GM10266 (cell line): ENCODE results near the gene LUC7L2.
"Not testable (repeated sequence)": the region's sequence is repeated elsewhere in the genome, so short reads cannot be mapped to it uniquely, and the experiment has no call there.

Source experiments
- DNase-seq: peaks from one replicate; pipeline ENCODE4 v3.0.0; 2012; ENCODE audit errors: extremely low spot score
- CTCF ChIP-seq: IDR thresholded peaks from 2 replicates; pipeline ENCODE4 v1.5.1; 2012; ENCODE audit warnings: mild to moderate bottlenecking, low read depth; ENCODE audit not compliant: control insufficient read depth, insufficient read depth; ENCODE audit errors: missing control alignments

The LUC7L2 gene

GRCh38 chr7:139403601-139404000, 43.9 kb downstream of the LUC7L2 start:
- no peak for DNase-seq
- no peak for TF ChIP-seq CTCF

- no peak for TF ChIP-seq CTCF
Observed at GRCh38 chr7:139407555-139407954, 47.9 kb downstream of the LUC7L2 start.

GRCh38 chr7:139414743-139415402, 55.2 kb downstream of the LUC7L2 start:
- not testable (repeated sequence) for DNase-seq

More at GRCh38 chr7:139407555-139407954, 47.9 kb downstream of the LUC7L2 start:
- no peak for DNase-seq

- TF ChIP-seq CTCF, result no peak
- no peak for DNase-seq
Observed at GRCh38 chr7:139416405-139416804, 56.7 kb downstream of the LUC7L2 start.

- TF ChIP-seq CTCF, result no peak
- no peak for DNase-seq
Observed at GRCh38 chr7:139417478-139417877, 57.8 kb downstream of the LUC7L2 start.

- DNase-seq, result no peak
- no peak for TF ChIP-seq CTCF
Observed at GRCh38 chr7:139421123-139421522, 61.4 kb downstream of the LUC7L2 start.

- TF ChIP-seq CTCF, result no peak
Observed at GRCh38 chr7:139422126-139422525, 62.4 kb downstream of the LUC7L2 start.

GRCh38 chr7:139423091-139423490, 63.4 kb downstream of the LUC7L2 start:
- DNase-seq, result no peak
- no peak for TF ChIP-seq CTCF

More at GRCh38 chr7:139422126-139422525, 62.4 kb downstream of the LUC7L2 start:
- no peak for DNase-seq
